GM23248 (cell line): Measurements from ENCODE around the gene PRPF31.

Source experiments
- EZH2 ChIP-seq: fragments of 200-600 bp; sonication (generic); IDR thresholded peaks from 2 replicates; pipeline ENCODE4 v1.6.1; 2018; ENCODE audit warnings: antibody characterized with exemption, mild to moderate bottlenecking; ENCODE audit not compliant: insufficient read depth, poor library complexity, severe bottlenecking
- EZH2phosphoT487 ChIP-seq: fragments of 200-600 bp; sonication (generic); IDR thresholded peaks from 2 replicates; pipeline ENCODE4 v1.6.1; 2018; ENCODE audit warnings: antibody characterized with exemption, moderate library complexity, mild to moderate bottlenecking, low read depth; ENCODE audit not compliant: insufficient read depth

DNA sequence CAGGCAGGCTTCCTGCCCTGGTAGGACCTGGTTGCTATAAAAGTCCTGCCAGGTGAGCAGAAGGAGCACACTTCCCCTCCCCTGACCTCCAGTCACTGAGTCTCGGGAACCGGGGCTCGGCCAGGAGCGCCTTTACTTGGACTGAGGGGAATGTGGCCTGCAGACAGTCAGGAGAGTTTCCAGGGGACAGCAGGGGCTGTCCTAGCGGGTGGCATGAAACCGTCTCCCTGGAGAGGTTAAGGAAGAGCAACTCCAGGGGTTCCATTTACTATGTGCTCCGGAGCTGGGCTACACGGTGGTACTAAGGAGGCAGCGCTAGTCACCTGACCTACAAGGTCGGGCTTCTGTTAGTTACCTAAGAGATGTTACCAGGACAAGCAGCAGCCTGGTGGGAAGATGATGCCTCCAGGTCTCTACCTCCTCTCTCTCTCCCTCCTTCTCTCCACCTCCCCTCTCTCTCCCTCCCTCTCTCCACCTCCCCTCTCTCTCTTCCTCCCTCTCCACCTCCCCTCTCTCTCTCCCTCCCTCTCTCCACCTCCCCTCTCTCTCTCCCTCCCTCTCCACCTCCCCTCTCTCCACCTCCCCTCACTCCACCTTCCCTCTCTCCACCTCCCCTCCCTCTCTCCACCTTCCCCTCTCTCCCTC is 17.9 kb downstream of the PRPF31 start:
- TF ChIP-seq EZH2, result no peak
- TF ChIP-seq EZH2phosphoT487, result no peak
